Uterus (tissue), 2 donors: ENCODE results near the gene SLC7A14.

Experiments
- POLR2A ChIP-seq, 2 donors: fragments of 450-650 bp; IDR thresholded peaks; one replicate each; pipeline ENCODE4 v1.6.1; 2016; ENCODE audit warnings: antibody characterized with exemption in 2 of 2, mild to moderate bottlenecking in 1 of 2, moderate library complexity in 1 of 2
- TF ChIP-seq, protein P1 (sequence below), 4 experiments: fragments of 200-600 bp in 2 of 4; fragments of 450-650 bp in 2 of 4; sonication (generic) in 2 of 4; IDR thresholded peaks; one replicate each; pipeline ENCODE4 v1.5.1; 2016 to 2019; ENCODE audit warnings: antibody characterized with exemption in 4 of 4, mild to moderate bottlenecking in 2 of 4, moderate library complexity in 1 of 4

- TF ChIP-seq, protein P1, sequence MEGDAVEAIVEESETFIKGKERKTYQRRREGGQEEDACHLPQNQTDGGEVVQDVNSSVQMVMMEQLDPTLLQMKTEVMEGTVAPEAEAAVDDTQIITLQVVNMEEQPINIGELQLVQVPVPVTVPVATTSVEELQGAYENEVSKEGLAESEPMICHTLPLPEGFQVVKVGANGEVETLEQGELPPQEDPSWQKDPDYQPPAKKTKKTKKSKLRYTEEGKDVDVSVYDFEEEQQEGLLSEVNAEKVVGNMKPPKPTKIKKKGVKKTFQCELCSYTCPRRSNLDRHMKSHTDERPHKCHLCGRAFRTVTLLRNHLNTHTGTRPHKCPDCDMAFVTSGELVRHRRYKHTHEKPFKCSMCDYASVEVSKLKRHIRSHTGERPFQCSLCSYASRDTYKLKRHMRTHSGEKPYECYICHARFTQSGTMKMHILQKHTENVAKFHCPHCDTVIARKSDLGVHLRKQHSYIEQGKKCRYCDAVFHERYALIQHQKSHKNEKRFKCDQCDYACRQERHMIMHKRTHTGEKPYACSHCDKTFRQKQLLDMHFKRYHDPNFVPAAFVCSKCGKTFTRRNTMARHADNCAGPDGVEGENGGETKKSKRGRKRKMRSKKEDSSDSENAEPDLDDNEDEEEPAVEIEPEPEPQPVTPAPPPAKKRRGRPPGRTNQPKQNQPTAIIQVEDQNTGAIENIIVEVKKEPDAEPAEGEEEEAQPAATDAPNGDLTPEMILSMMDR (IDR thresholded peaks at IDR 0.05), result no peak
- no peak for TF ChIP-seq POLR2A (IDR thresholded peaks at IDR 0.05)
Measured at GRCh38 chr3:170490828-170491560, 94.9 kb downstream of the SLC7A14 start.
